HG02759 (cell line): Measurements from ENCODE around the gene GLIPR1L2.
A peak's percentile ranks its signal among the peaks of the same experiment; 100 is the strongest.

Experiments used
- ATAC-seq: cut with Tn5 transposase; IDR thresholded peaks from one replicate; pipeline ENCODE4 v1.9.1; 2021; ENCODE audit warnings: mild to moderate bottlenecking, moderate library complexity; ENCODE audit not compliant: unreplicated experiment

Gene GLIPR1L2

GRCh38 chr12:75474116-75474515 lies 83.2 kb downstream of the GLIPR1L2 start:
- no peak for ATAC-seq

GRCh38 chr12:75476071-75476470 lies 85.2 kb downstream of the GLIPR1L2 start:
- no peak for ATAC-seq

- no peak for ATAC-seq
These were observed 86.2 kb downstream of the GLIPR1L2 start for GRCh38 chr12:75477137-75477536.

DNA sequence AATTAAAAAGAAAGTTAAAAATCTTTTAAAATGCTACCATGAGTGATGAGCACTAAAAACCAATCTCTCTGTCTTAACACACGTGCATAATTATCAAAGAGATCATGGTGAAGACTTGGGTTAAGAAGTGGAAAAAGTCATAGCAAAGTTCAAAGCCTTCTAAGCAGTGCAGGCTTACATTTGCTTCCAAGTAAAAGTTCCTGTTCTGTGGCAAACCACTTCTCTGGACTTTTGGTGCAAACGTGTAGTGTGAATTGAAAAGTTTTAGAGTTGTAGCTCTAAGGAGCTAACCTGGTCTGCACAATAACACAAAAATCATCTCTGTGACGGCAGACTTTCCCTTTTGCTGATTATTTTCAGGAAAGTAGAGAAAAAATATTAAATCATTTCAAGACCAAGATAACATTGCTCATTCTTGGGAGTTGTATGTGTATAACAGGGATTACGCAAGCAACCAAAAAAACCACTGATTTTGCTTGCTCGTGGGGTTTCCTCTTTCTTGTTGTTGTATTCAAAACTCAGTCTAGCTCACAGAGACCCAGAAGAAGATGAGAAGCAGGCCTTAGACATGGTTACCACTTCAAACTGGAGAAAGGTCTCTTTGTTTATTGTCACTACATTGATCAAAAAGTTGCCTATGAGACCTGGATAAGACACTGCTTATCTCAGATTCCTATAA lies 87.4 kb downstream of the GLIPR1L2 start:
- ATAC-seq: peak; percentile 20

DNA sequence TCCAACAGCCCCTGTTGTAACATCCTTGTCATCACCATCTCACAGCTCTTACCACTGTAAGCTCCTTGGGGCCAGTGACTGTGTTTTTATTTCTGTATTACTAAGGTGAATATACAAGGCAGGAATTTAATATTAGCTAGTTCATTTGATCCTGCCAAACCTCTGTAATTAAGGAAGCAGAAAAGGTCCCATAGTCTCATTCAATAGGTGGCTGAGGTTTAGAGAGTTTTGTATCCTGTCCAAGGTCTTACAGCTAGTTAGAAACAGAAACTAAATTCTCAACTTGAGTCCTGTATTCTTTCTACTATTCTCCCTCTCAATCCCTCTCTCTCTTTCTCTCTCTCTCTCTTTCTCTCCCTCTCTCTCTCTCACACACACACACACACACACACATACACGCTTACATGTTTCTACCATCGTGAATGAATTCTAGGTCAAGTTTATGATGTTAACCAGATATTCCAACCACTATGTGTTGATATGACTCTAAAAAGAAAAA lies 89.1 kb downstream of the GLIPR1L2 start:
- ATAC-seq: peak; percentile 29

GRCh38 chr12:75480469-75480949 lies 89.6 kb downstream of the GLIPR1L2 start, which contains the start of gene GLIPR1:
Gene GLIPR1 (plus strand): TSS chr12:75480755. CDS start chr12:75480881, 126 bp downstream.
- peak; percentile 87 for ATAC-seq

DNA sequence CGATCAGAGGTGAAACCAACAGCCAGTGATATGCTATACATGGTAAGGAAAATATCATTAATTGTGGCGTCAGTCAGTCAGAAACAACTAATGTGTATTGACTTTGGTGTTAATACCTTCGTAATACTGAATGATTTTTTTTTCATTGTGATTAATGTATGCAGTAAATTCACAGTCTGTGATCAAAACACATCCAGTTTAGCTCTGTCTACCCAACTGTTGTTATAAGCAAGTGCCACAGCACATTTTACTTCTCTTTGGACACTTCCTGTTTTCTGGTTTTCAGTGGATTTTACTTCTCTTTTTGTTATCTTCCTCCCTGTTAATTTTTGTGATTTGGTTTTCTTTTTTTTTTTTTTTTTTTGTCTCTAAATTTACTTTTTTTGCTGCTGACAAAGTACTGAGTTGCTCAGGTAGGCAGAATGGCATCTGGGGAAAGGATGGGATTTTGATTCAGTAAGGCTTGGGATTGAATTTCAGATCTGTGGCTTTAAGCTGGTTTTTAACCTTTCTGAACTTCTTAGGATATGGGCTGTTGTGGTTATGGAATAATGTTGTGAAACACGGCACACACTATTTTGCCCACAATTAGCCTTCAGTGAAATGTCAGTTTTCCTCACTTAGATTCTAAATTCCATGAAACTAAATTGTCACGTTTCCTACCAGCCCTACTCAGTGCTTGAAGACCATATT lies 90.3 kb downstream of the GLIPR1L2 start:
- peak; percentile 26 for ATAC-seq

- ATAC-seq: no peak
These were observed 90.9 kb downstream of the GLIPR1L2 start for GRCh38 chr12:75481774-75482173.
